Gastrocnemius medialis (tissue), 4 donors: ENCODE results near the gene KLHDC2. TPM values are rescaled to one million over a fixed set of nuclear protein-coding genes. Genes with fewer than 3 reads are reported as not detected.

Source experiments
- ATAC-seq, 2 donors: fragments of 150-250 bp; one replicate each; pipeline ENCODE4 v1.9.1; 2016
- DNase-seq, 2 donors: peaks; one replicate each; pipeline ENCODE4 v3.0.0-alpha.2; 2019
- H3K27ac ChIP-seq, 4 donors: fragments of 200-600 bp; sonication (generic); 1 replicate in 1 of 4; 2 replicates in 3 of 4; pipeline ENCODE4 v1.5.1; 2016 to 2018; ENCODE audit warnings: mild to moderate bottlenecking in 2 of 4, moderate library complexity in 1 of 4
- H3K27me3 ChIP-seq, 3 donors: fragments of 200-600 bp; sonication (generic) in 2 of 3; 1 replicate in 1 of 3; 2 replicates in 2 of 3; pipeline versions ENCODE4 v1.5.1 to v1.6.0; 2016 to 2019; ENCODE audit warnings: mild to moderate bottlenecking in 1 of 3, moderate library complexity in 1 of 3
- H3K36me3 ChIP-seq, 2 donors: fragments of 200-600 bp; sonication (generic) in 1 of 2; one replicate each; pipeline ENCODE4 v1.5.1; 2017 to 2018
- H3K4me1 ChIP-seq, 2 donors: fragments of 200-600 bp; sonication (generic) in 1 of 2; one replicate each; pipeline ENCODE4 v1.5.1; 2016 to 2017; ENCODE audit warnings: mild to moderate bottlenecking in 2 of 2
- H3K4me3 ChIP-seq, 4 donors: fragments of 200-600 bp; sonication (generic) in 3 of 4; 1 replicate in 1 of 4; 2 replicates in 3 of 4; pipeline ENCODE4 v1.5.1; 2016 to 2019; ENCODE audit warnings: mild to moderate bottlenecking in 2 of 4
- H3K9me3 ChIP-seq, 3 donors: fragments of 200-600 bp; sonication (generic) in 2 of 3; 1 replicate in 1 of 3; 2 replicates in 2 of 3; pipeline ENCODE4 v1.5.1; 2016 to 2019
- POLR2A ChIP-seq, 2 donors: fragments of 450-650 bp; IDR thresholded peaks; one replicate each; pipeline ENCODE4 v1.6.1; 2017; ENCODE audit warnings: antibody characterized with exemption in 2 of 2, mild to moderate bottlenecking in 2 of 2, moderate library complexity in 2 of 2
- in situ Hi-C, 4 donors: fragments of 200-750 bp; cut with MboI; loops; one replicate each; pipeline versions ENCODE4 v1.15.0 to v1.8.0; 2017; ENCODE audit warnings: low sequenced_read_pairs in 4 of 4
- intact Hi-C: fragments of 100-400 bp; cut with DNase I; formaldehyde crosslinking; loops from one replicate; pipeline ENCODE4 v1.15.1; 2023; ENCODE audit warnings: low total_unique reads
- total RNA-seq, 4 donors: library from RNA; depleted of rRNA; stranded (reverse); fragments of >200 nt; gene quantifications; one replicate each; pipeline versions ENCODE4 v1.1.0 to v1.2.3, GENCODE V29; 2016
- TF ChIP-seq, protein P1 (sequence below), 5 experiments: fragments of 450-650 bp in 3 of 5; fragments of 200-600 bp in 2 of 5; sonication (generic) in 2 of 5; IDR thresholded peaks in 4 of 5; conservative IDR thresholded peaks in 1 of 5; 1 replicate in 4 of 5; 2 replicates in 1 of 5; pipeline ENCODE4 v1.5.1; 2016 to 2019; ENCODE audit warnings: antibody characterized with exemption in 5 of 5, mild to moderate bottlenecking in 3 of 5, moderate library complexity in 3 of 5

The KLHDC2 gene
- total RNA-seq, 4 donors from 2014 or later, result 73.9 to 96.5 (median 82.3) TPM

DNA sequence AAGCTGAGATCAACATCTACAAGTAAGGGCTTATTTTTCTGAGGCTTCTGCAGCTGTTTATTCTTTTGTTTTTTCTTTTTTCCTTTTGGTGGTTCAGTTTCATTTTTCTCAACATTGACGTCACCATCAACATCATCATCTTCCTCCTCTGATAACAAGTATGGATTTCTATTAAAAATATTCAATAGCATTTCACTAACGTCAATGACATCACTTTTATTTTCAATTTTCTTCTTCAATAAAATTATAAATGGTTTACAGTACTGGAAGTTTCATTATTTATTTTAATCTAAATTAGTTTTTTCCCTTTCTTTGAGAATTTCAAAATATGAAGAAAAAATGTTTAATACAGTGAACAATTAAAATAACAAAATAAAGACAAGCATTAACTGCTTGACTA is 60.7 kb downstream of the KLHDC2 start:
- ATAC-seq (no peak), DNase-seq (no peak)
- peaks cover 11 to 94% of the 10 kb centered on the region in 2 donors for H3K36me3 ChIP-seq
- no peaks in the 10 kb centered on the region for H3K27me3 ChIP-seq
- H3K4me1 ChIP-seq, result no peaks in the 10 kb centered on the region
- no peak overlapping the region for H3K4me3 ChIP-seq
- H3K9me3 ChIP-seq, result no peaks in the 10 kb centered on the region
- intact Hi-C loops, result no loop called here
- TF ChIP-seq POLR2A (IDR thresholded peaks at IDR 0.05), result no peak
- TF ChIP-seq, protein P1, sequence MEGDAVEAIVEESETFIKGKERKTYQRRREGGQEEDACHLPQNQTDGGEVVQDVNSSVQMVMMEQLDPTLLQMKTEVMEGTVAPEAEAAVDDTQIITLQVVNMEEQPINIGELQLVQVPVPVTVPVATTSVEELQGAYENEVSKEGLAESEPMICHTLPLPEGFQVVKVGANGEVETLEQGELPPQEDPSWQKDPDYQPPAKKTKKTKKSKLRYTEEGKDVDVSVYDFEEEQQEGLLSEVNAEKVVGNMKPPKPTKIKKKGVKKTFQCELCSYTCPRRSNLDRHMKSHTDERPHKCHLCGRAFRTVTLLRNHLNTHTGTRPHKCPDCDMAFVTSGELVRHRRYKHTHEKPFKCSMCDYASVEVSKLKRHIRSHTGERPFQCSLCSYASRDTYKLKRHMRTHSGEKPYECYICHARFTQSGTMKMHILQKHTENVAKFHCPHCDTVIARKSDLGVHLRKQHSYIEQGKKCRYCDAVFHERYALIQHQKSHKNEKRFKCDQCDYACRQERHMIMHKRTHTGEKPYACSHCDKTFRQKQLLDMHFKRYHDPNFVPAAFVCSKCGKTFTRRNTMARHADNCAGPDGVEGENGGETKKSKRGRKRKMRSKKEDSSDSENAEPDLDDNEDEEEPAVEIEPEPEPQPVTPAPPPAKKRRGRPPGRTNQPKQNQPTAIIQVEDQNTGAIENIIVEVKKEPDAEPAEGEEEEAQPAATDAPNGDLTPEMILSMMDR (IDR thresholded peaks at IDR 0.05 in 4 of 5, conservative IDR thresholded peaks at IDR 0.05 in 1 of 5), result no peak
- H3K27ac ChIP-seq, result no peak overlapping the region
- in situ Hi-C loops, result loop anchor here in 2 of 4 donors (25.0 kb wide), 1 partner anchor 191 kb away; the partner anchor contains the start of gene DNAAF2 (in 2 of the 2)

Other genes with a start within 250 kb of the KLHDC2 start
- over 10,000 TPM in 1 of 4 donors, 1,000 to 10,000 TPM in 3; 6,799 to 10,395 (median 8,793) TPM for gene RPS29, start 181.8 kb upstream of the KLHDC2 start, total RNA-seq
- 1 to 10 TPM; 1.3 to 5.8 (median 3.7) TPM for gene LRR1, start 169.2 kb upstream of the KLHDC2 start, total RNA-seq
- 100 to 1,000 TPM; 156 to 226 (median 203) TPM for gene RPL36AL, start 147.5 kb upstream of the KLHDC2 start, total RNA-seq
- 10 to 100 TPM in 2 of 4 donors, 1 to 10 TPM in 2; 7.2 to 11.5 (median 9.6) TPM for gene MGAT2, start 147.4 kb upstream of the KLHDC2 start, total RNA-seq
- gene DNAAF2, start 132.9 kb upstream of the KLHDC2 start, total RNA-seq, result 1 to 10 TPM; 5.6 to 8.4 (median 6.9) TPM
- gene POLE2, start 79.9 kb upstream of the KLHDC2 start, total RNA-seq, result 1 to 10 TPM in 2 of 4 donors, not detected in 2; 1.5 to 3.6 TPM
- 1 to 10 TPM; 4.1 to 7.2 (median 4.7) TPM for gene KLHDC1, start 75.0 kb upstream of the KLHDC2 start, total RNA-seq
- gene NEMF, start 84.6 kb downstream of the KLHDC2 start, total RNA-seq, result 10 to 100 TPM; 56.5 to 71.1 (median 65.2) TPM
- gene ARF6, start 124.9 kb downstream of the KLHDC2 start, total RNA-seq, result 10 to 100 TPM; 20.7 to 40.0 (median 30.8) TPM